Astrocyte (in vitro differentiated cells and primary cell): ENCODE measurements around the gene RIMBP2.

ENCODE experiments used
- EZH2 ChIP-seq: IDR thresholded peaks from 2 replicates; pipeline ENCODE4 v1.6.1; 2012; ENCODE audit warnings: mild to moderate bottlenecking, low read length, inconsistent platforms; ENCODE audit not compliant: insufficient read depth
- TF ChIP-seq, protein P1 (sequence below): IDR thresholded peaks from 2 replicates; pipeline ENCODE4 v1.5.1; 2011; ENCODE audit warnings: low read depth, mild to moderate bottlenecking, inconsistent platforms, low read length, moderate library complexity; ENCODE audit not compliant: insufficient read depth

DNA sequence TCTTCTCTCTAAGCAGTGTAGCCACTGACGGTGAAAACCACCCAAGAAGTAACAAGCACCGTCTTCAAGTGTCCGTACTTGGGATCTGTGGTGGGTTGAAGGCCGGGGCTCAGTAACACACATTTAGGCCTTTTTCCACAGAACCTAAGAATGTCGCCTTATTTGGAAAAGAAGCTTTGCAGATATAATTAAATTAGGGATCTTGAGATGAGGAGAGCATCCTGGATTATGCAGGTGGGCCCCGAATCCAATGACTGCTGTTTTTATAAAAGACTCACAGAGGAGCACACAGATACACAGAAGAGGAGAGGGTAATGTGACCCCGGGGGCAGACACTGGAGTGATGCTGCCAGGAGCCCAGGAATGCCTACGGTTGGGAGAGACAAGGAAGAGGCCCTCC is 46.3 kb downstream of the RIMBP2 start:
- TF ChIP-seq, protein P1, sequence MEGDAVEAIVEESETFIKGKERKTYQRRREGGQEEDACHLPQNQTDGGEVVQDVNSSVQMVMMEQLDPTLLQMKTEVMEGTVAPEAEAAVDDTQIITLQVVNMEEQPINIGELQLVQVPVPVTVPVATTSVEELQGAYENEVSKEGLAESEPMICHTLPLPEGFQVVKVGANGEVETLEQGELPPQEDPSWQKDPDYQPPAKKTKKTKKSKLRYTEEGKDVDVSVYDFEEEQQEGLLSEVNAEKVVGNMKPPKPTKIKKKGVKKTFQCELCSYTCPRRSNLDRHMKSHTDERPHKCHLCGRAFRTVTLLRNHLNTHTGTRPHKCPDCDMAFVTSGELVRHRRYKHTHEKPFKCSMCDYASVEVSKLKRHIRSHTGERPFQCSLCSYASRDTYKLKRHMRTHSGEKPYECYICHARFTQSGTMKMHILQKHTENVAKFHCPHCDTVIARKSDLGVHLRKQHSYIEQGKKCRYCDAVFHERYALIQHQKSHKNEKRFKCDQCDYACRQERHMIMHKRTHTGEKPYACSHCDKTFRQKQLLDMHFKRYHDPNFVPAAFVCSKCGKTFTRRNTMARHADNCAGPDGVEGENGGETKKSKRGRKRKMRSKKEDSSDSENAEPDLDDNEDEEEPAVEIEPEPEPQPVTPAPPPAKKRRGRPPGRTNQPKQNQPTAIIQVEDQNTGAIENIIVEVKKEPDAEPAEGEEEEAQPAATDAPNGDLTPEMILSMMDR = no peak
- TF ChIP-seq EZH2 = no peak
